ENCODE results near the gene DEPDC1B.

DNA sequence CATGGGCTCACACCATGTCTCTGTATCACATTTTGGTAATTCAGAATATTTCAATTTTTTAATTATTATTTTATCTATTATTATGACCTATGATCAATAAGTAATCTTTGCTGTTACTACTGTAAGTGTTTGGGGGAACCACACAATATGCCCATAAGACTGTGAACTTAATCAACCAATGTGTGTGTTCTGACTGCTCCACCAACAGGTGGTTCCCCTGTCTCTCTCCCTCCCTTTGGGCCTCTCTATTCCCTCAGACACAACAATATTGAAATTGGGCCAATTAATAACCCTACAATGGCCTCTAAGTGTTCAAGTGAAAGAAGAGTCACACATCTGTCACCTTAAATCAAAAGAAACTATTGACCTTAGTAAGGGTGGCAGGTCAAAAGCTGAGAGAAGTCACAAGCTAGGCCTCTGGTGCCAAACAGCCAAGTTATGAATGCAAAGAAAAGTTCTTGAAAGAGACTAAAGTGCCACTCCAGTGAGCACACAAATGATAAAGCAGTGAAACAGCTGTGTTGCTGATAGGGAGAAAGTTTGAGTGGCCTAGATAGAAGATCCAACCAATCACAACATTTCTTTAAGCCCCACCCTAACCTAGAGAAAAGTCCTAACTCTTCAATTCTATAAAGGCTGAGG lies 88.7 kb downstream of the DEPDC1B start:
- TF ChIP-seq CTCF (conservative IDR thresholded peaks at IDR 0.05 in 1 of 2, IDR thresholded peaks at IDR 0.05 in 1 of 2; ENCODE audit: extremely low read depth in 1 of 2, insufficient read depth in 1 of 2, low read depth in 1 of 2, low read length in 2 of 2) (no peak), EZH2 (IDR thresholded peaks at IDR 0.05; ENCODE audit: borderline replicate concordance, low read length) (no peak)
